H9 (cell line): ENCODE results near the gene TJAP1. TPM values are rescaled to one million over a fixed set of nuclear protein-coding genes. Genes with fewer than 3 reads are reported as not detected.
"Not testable (repeated sequence)": the region's sequence is repeated elsewhere in the genome, so short reads cannot be mapped to it uniquely, and the experiment has no call there.

Experiments used
- DNase-seq: peaks from one replicate; pipeline ENCODE4 v3.0.0-alpha.2; 2017
- H2AFZ ChIP-seq: one replicate; pipeline ENCODE4 v1.6.1; 2013; ENCODE audit warnings: mild to moderate bottlenecking, low read length, control low read depth, moderate library complexity
- H2AK5ac ChIP-seq: 2 replicates; pipeline ENCODE4 v1.6.1; 2013; ENCODE audit warnings: low read length, control low read depth, mixed read lengths; ENCODE audit not compliant: insufficient read length
- H2BK120ac ChIP-seq: one replicate; pipeline ENCODE4 v1.6.1; 2013; ENCODE audit warnings: low read depth, mild to moderate bottlenecking, low read length, control low read depth, inconsistent platforms; ENCODE audit not compliant: poor library complexity, severe bottlenecking
- H2BK12ac ChIP-seq: 2 replicates; pipeline ENCODE4 v1.6.1; 2013; ENCODE audit warnings: low read length, control low read depth, mixed read lengths, low read depth; ENCODE audit not compliant: insufficient read length
- H2BK15ac ChIP-seq: 2 replicates; pipeline ENCODE4 v1.6.1; 2013; ENCODE audit warnings: low read depth, low read length, control low read depth
- H2BK20ac ChIP-seq: one replicate; pipeline ENCODE4 v1.6.1; 2013; ENCODE audit warnings: low read depth, mild to moderate bottlenecking, low read length, control low read depth, inconsistent platforms; ENCODE audit not compliant: poor library complexity, severe bottlenecking
- H2BK5ac ChIP-seq: 2 replicates; pipeline ENCODE4 v1.6.1; 2013; ENCODE audit warnings: low read length, control low read depth, mixed read lengths; ENCODE audit not compliant: insufficient read length
- H3K14ac ChIP-seq: 2 replicates; pipeline ENCODE4 v1.6.1; 2013; ENCODE audit warnings: low read length, control low read depth; ENCODE audit not compliant: insufficient read depth
- H3K18ac ChIP-seq: 2 replicates; pipeline ENCODE4 v1.6.1; 2013; ENCODE audit warnings: low read depth, mild to moderate bottlenecking, mixed read lengths, low read length, control low read depth; ENCODE audit not compliant: insufficient read length
- H3K23ac ChIP-seq: 2 replicates; pipeline ENCODE4 v1.6.1; 2013; ENCODE audit warnings: low read length, control low read depth, mixed read lengths, low read depth; ENCODE audit not compliant: insufficient read length
- H3K23me2 ChIP-seq: 2 replicates; pipeline ENCODE4 v1.6.1; 2013; ENCODE audit warnings: low read depth, mild to moderate bottlenecking, mixed read lengths, low read length, control low read depth; ENCODE audit not compliant: insufficient read length, poor library complexity, severe bottlenecking
- H3K27ac ChIP-seq: 2 replicates; pipeline ENCODE4 v1.5.1; 2013; ENCODE audit warnings: low read length, control low read depth, mixed read lengths, low read depth; ENCODE audit not compliant: insufficient read length
- H3K27me3 ChIP-seq: 2 replicates; pipeline ENCODE4 v1.6.1; 2013; ENCODE audit warnings: low read length, control low read depth, inconsistent platforms; ENCODE audit not compliant: insufficient read depth
- H3K4ac ChIP-seq: 2 replicates; pipeline ENCODE4 v1.6.1; 2013; ENCODE audit warnings: low read depth, mild to moderate bottlenecking, control low read depth, inconsistent platforms, low read length, moderate library complexity
- H3K4me1 ChIP-seq: 2 replicates; pipeline ENCODE4 v1.6.1; 2013; ENCODE audit warnings: low read length, control low read depth, inconsistent platforms; ENCODE audit not compliant: insufficient read depth
- H3K4me2 ChIP-seq: 2 replicates; pipeline ENCODE4 v1.6.1; 2013; ENCODE audit warnings: low read length, control low read depth, mixed read lengths; ENCODE audit not compliant: insufficient read length, insufficient read depth
- H3K56ac ChIP-seq: 2 replicates; pipeline ENCODE4 v1.6.1; 2013; ENCODE audit warnings: low read depth, mild to moderate bottlenecking, mixed read lengths, low read length, control low read depth; ENCODE audit not compliant: insufficient read length
- H3K79me1 ChIP-seq: 2 replicates; pipeline ENCODE4 v1.6.1; 2013; ENCODE audit warnings: low read depth, mild to moderate bottlenecking, moderate library complexity, low read length, control low read depth, inconsistent platforms; ENCODE audit not compliant: insufficient read depth, poor library complexity, severe bottlenecking
- H3K79me2 ChIP-seq: 2 replicates; pipeline ENCODE4 v1.6.1; 2013; ENCODE audit warnings: low read length, control low read depth, inconsistent platforms; ENCODE audit not compliant: insufficient read depth
- H3K9ac ChIP-seq: 2 replicates; pipeline ENCODE4 v1.6.1; 2013; ENCODE audit warnings: low read length, control low read depth, mixed read lengths; ENCODE audit not compliant: insufficient read length; ENCODE audit errors: extremely low read depth
- H3K9me3 ChIP-seq: one replicate; pipeline ENCODE4 v1.6.1; 2013; ENCODE audit warnings: low read depth, low read length, inconsistent platforms; ENCODE audit not compliant: control insufficient read depth
- H3T11ph ChIP-seq: one replicate; pipeline ENCODE4 v1.6.1; 2013; ENCODE audit warnings: mild to moderate bottlenecking, low read length, control low read depth, inconsistent platforms
- H4K20me1 ChIP-seq: one replicate; pipeline ENCODE4 v1.6.1; 2013; ENCODE audit not compliant: control insufficient read depth, insufficient read length, insufficient read depth
- H4K5ac ChIP-seq: 2 replicates; pipeline ENCODE4 v1.6.1; 2013; ENCODE audit warnings: low read depth, mild to moderate bottlenecking, mixed read lengths, low read length, control low read depth; ENCODE audit not compliant: insufficient read length
- H4K8ac ChIP-seq: replicated peaks from 2 replicates; pipeline ENCODE4 v1.6.1; 2013; ENCODE audit warnings: low read length, control low read depth, mixed read lengths, low read depth; ENCODE audit not compliant: insufficient read length
- H4K91ac ChIP-seq: 2 replicates; pipeline ENCODE4 v1.6.1; 2013; ENCODE audit warnings: low read depth, mild to moderate bottlenecking, moderate library complexity, mixed read lengths, low read length, control low read depth; ENCODE audit not compliant: insufficient read length
- H3K27ac Mint-ChIP-seq, 3 experiments: 2 replicates in 2 of 3; 3 replicates in 1 of 3; pipeline ENCODE4 v1.8.0; 2020 to 2021; ENCODE audit warnings: mixed read lengths in 3 of 3, mild to moderate bottlenecking in 1 of 3, moderate library complexity in 1 of 3
- H3K27me3 Mint-ChIP-seq: 2 replicates; pipeline ENCODE4 v1.8.0; 2021; ENCODE audit warnings: low read depth, mild to moderate bottlenecking, moderate library complexity, mixed read lengths
- H3K36me3 Mint-ChIP-seq, 3 experiments: 2 replicates in 2 of 3; 3 replicates in 1 of 3; pipeline ENCODE4 v1.8.0; 2020 to 2021; ENCODE audit warnings: low read depth in 3 of 3, mixed read lengths in 3 of 3; ENCODE audit not compliant: insufficient read depth in 1 of 3
- H3K4me1 Mint-ChIP-seq, 2 experiments: 2 replicates each; pipeline ENCODE4 v1.8.0; 2020; ENCODE audit warnings: mixed read lengths in 2 of 2
- H3K4me3 Mint-ChIP-seq, 2 experiments: 2 replicates in 1 of 2; 3 replicates in 1 of 2; pipeline ENCODE4 v1.8.0; 2020 to 2021; ENCODE audit warnings: mild to moderate bottlenecking in 2 of 2, mixed read lengths in 2 of 2, moderate library complexity in 1 of 2
- H3K9me3 Mint-ChIP-seq, 2 experiments: 2 replicates in 1 of 2; 3 replicates in 1 of 2; pipeline ENCODE4 v1.8.0; 2020; ENCODE audit warnings: mild to moderate bottlenecking in 2 of 2, mixed read lengths in 2 of 2, moderate library complexity in 1 of 2
- WGBS: extraction: QIAGEN DNeasy Blood & Tissue Kit; methylation state at CpG from one replicate; pipeline ENCODE4 v1.1.7; 2013; ENCODE audit warnings: missing lambda C conversion rate, low lambda C conversion rate, mixed read lengths; ENCODE audit not compliant: insufficient read length; ENCODE audit errors: extremely low coverage; 5-methylcytosine and 5-hydroxymethylcytosine counted together
- total RNA-seq: library from RNA; stranded (reverse); gene quantifications from 2 replicates; pipeline ENCODE4 v1.2.1, GENCODE V29; 2021
- TF ChIP-seq, protein P1 (sequence below): fragments of 200-600 bp; sonication (generic); conservative IDR thresholded peaks from 3 replicates; pipeline ENCODE4 v1.8.0; 2021; ENCODE audit warnings: antibody characterized with exemption, mild to moderate bottlenecking

TJAP1 gene
- total RNA-seq, 1 experiment from 2014 or later, result 45.1 TPM

DNA sequence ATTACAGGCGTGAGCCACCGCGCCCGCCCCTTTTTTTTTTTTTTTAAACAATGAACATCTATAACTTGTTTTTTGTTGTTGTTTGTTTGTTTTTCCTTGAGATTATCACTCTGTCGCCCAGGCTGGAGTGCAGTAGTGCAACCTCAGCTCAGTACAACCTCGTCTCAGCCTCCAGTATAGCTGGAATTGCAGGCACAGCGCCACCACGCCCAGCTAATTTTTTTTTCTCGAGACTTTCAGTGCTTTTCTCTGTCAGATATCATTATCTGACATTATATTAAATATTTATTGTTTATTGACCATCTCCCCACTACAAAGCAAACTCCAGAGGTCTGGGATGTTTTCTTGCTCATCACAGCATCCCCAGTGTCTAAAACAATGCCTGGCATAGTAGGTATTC lies 19.7 kb upstream of the TJAP1 start:
- Histone ChIP-seq H3K27me3 (peaks cover 12% of the 10 kb centered on the region; the same call in 1 of the 2 replicates), H3K56ac (no peak overlapping the region), H2BK15ac (no peak overlapping the region), H3K23me2 (peaks cover 14% of the 10 kb centered on the region), H2AK5ac (no peak overlapping the region), H2BK5ac (no peak overlapping the region), H3K23ac (no peak overlapping the region), H3T11ph (no peak overlapping the region), H3K9me3 (no peaks in the 10 kb centered on the region), H3K4ac (no peak overlapping the region), H4K5ac (no peak overlapping the region), H4K8ac (no peak overlapping the region), H4K91ac (no peak overlapping the region), H3K79me2 (no peaks in the 10 kb centered on the region), H2BK12ac (no peak overlapping the region), H2AFZ (no peak overlapping the region), H3K4me2 (no peak overlapping the region), H3K79me1 (no peaks in the 10 kb centered on the region), H2BK120ac (no peak overlapping the region), H3K14ac (no peak overlapping the region), H2BK20ac (no peak overlapping the region), H3K4me1 (no peaks in the 10 kb centered on the region), H3K9ac (no peak overlapping the region), H4K20me1 (peaks cover 4% of the 10 kb centered on the region), H3K18ac (no peak overlapping the region), H3K27ac (no peak overlapping the region)
- Mint-ChIP-seq H3K4me1 (peaks cover 9 to 12% of the 10 kb centered on the region in 2 experiments), H3K9me3 (no peaks in the 10 kb centered on the region; a peak in 2 of 5 replicates), H3K4me3 (peak overlapping the region in 1 of 2 experiments; percentile 36; a peak in 2 of 5 replicates), H3K27ac (no peak overlapping the region), H3K36me3 (peaks cover 0 to 7% (median 4%) of the 10 kb centered on the region in 3 experiments; a peak in 4 of 7 replicates), H3K27me3 (peaks cover 50% of the 10 kb centered on the region)
- DNase-seq, result no peak
- WGBS, result no CpG with 5 or more reads among the region's 9 CpGs
- TF ChIP-seq, protein P1, sequence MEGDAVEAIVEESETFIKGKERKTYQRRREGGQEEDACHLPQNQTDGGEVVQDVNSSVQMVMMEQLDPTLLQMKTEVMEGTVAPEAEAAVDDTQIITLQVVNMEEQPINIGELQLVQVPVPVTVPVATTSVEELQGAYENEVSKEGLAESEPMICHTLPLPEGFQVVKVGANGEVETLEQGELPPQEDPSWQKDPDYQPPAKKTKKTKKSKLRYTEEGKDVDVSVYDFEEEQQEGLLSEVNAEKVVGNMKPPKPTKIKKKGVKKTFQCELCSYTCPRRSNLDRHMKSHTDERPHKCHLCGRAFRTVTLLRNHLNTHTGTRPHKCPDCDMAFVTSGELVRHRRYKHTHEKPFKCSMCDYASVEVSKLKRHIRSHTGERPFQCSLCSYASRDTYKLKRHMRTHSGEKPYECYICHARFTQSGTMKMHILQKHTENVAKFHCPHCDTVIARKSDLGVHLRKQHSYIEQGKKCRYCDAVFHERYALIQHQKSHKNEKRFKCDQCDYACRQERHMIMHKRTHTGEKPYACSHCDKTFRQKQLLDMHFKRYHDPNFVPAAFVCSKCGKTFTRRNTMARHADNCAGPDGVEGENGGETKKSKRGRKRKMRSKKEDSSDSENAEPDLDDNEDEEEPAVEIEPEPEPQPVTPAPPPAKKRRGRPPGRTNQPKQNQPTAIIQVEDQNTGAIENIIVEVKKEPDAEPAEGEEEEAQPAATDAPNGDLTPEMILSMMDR, result peak; percentile 21; the same call in 1 of the 3 replicates

DNA sequence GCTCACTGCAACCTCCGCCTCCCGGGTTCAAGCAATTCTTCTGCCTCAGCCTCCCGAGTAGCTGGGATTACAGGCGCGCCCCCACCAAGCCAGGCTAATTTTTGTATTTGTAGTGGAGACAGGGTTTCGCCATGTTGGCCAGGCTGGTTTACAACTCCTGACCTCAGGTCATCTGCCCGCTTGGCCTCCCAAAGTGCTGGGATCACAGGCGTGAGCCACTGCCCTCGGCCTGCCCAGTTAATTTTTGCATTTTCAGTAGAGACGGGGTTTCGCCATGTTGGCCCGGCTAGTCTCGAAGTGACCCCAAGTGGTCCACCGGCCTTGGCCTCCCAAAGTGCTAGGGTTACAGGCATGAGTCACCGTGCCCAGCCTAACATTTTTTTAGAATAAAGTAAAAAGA lies 19.2 kb upstream of the TJAP1 start:
- WGBS, result no CpG with 5 or more reads among the region's 15 CpGs
- not testable (repeated sequence) for H4K5ac ChIP-seq, H2BK12ac ChIP-seq, H3T11ph ChIP-seq, H4K8ac ChIP-seq, H3K27ac Mint-ChIP-seq, H3K79me1 ChIP-seq, DNase-seq, H3K4me2 ChIP-seq, H3K9me3 ChIP-seq, H3K9me3 Mint-ChIP-seq, H3K27ac ChIP-seq, H2BK15ac ChIP-seq, H3K79me2 ChIP-seq, H3K56ac ChIP-seq, H2BK120ac ChIP-seq, H3K4me3 Mint-ChIP-seq, H4K91ac ChIP-seq, H3K18ac ChIP-seq, H2BK5ac ChIP-seq, H3K9ac ChIP-seq, H3K14ac ChIP-seq, H2AK5ac ChIP-seq, H2AFZ ChIP-seq, H2BK20ac ChIP-seq, H3K4me1 ChIP-seq, H4K20me1 ChIP-seq, H3K4ac ChIP-seq, H3K23ac ChIP-seq, H3K36me3 Mint-ChIP-seq
- H3K27me3 ChIP-seq, result peaks cover 12% of the 10 kb centered on the region; the same call in 1 of the 2 replicates
- peaks cover 9 to 12% of the 10 kb centered on the region in 2 experiments for H3K4me1 Mint-ChIP-seq
- peaks cover 14% of the 10 kb centered on the region for H3K23me2 ChIP-seq
- peaks cover 52% of the 10 kb centered on the region for H3K27me3 Mint-ChIP-seq
